Measurements from ENCODE around the gene ZFHX3.

Gene ZFHX3

GRCh38 chr16:72956124-72957064, 91.5 kb downstream of the ZFHX3 start:
- H3K36me3 ChIP-seq (ENCODE audit: insufficient read depth, low read length) = peaks cover 41% of the 10 kb centered on the region

GRCh38 chr16:72952811-72953271, 95.1 kb downstream of the ZFHX3 start:
- no peak overlapping the region for H3K4me3 ChIP-seq (ENCODE audit: low read length)
- peaks cover 28% of the 10 kb centered on the region for H3K36me3 ChIP-seq (ENCODE audit: insufficient read depth, low read length)
- H3K4me1 ChIP-seq (ENCODE audit: insufficient read depth, low read length) = peaks cover 28% of the 10 kb centered on the region
- H2AFZ ChIP-seq (ENCODE audit: low read depth, low read length) = no peak overlapping the region
- peaks cover 11% of the 10 kb centered on the region for H3K9me3 ChIP-seq (ENCODE audit: low read length)
- no peaks in the 10 kb centered on the region for H3K27me3 ChIP-seq (ENCODE audit: insufficient read depth, low read length)

More at GRCh38 chr16:72956124-72957064, 91.5 kb downstream of the ZFHX3 start:
- peaks cover 33% of the 10 kb centered on the region for H3K9me3 ChIP-seq (ENCODE audit: low read length)
- H3K4me1 ChIP-seq (ENCODE audit: insufficient read depth, low read length) = peaks cover 18% of the 10 kb centered on the region
- no peaks in the 10 kb centered on the region for H3K27me3 ChIP-seq (ENCODE audit: insufficient read depth, low read length)
- no peak overlapping the region for H2AFZ ChIP-seq (ENCODE audit: low read depth, low read length)
- no peak overlapping the region for H3K4me3 ChIP-seq (ENCODE audit: low read length)

GRCh38 chr16:72952404-72952803, 95.5 kb downstream of the ZFHX3 start:
- peaks cover 24% of the 10 kb centered on the region for H3K36me3 ChIP-seq (ENCODE audit: insufficient read depth, low read length)
- H2AFZ ChIP-seq (ENCODE audit: low read depth, low read length) = no peak overlapping the region
- no peaks in the 10 kb centered on the region for H3K27me3 ChIP-seq (ENCODE audit: insufficient read depth, low read length)
- peaks cover 8% of the 10 kb centered on the region for H3K9me3 ChIP-seq (ENCODE audit: low read length)
- peaks cover 32% of the 10 kb centered on the region for H3K4me1 ChIP-seq (ENCODE audit: insufficient read depth, low read length)
- H3K4me3 ChIP-seq (ENCODE audit: low read length) = no peak overlapping the region

GRCh38 chr16:72951916-72952315, 96.0 kb downstream of the ZFHX3 start:
- H3K36me3 ChIP-seq (ENCODE audit: insufficient read depth, low read length) = peaks cover 20% of the 10 kb centered on the region
- no peak overlapping the region for H3K4me3 ChIP-seq (ENCODE audit: low read length)
- no peaks in the 10 kb centered on the region for H3K27me3 ChIP-seq (ENCODE audit: insufficient read depth, low read length)
- H2AFZ ChIP-seq (ENCODE audit: low read depth, low read length) = no peak overlapping the region
- H3K4me1 ChIP-seq (ENCODE audit: insufficient read depth, low read length) = peaks cover 37% of the 10 kb centered on the region
- H3K9me3 ChIP-seq (ENCODE audit: low read length) = peaks cover 4% of the 10 kb centered on the region

GRCh38 chr16:72950669-72951068, 97.3 kb downstream of the ZFHX3 start:
- H3K4me3 ChIP-seq (ENCODE audit: low read length) = no peak overlapping the region
- peaks cover 4% of the 10 kb centered on the region for H3K9me3 ChIP-seq (ENCODE audit: low read length)
- H3K36me3 ChIP-seq (ENCODE audit: insufficient read depth, low read length) = peaks cover 13% of the 10 kb centered on the region
- no peaks in the 10 kb centered on the region for H3K27me3 ChIP-seq (ENCODE audit: insufficient read depth, low read length)
- peaks cover 46% of the 10 kb centered on the region for H3K4me1 ChIP-seq (ENCODE audit: insufficient read depth, low read length)
- no peak overlapping the region for H2AFZ ChIP-seq (ENCODE audit: low read depth, low read length)

- peaks cover 22% of the 10 kb centered on the region for H3K36me3 ChIP-seq (ENCODE audit: insufficient read depth, low read length)
- H3K4me1 ChIP-seq (ENCODE audit: insufficient read depth, low read length) = peaks cover 40% of the 10 kb centered on the region
- no peak overlapping the region for H2AFZ ChIP-seq (ENCODE audit: low read depth, low read length)
- no peak overlapping the region for H3K4me3 ChIP-seq (ENCODE audit: low read length)
- no peaks in the 10 kb centered on the region for H3K27me3 ChIP-seq (ENCODE audit: insufficient read depth, low read length)
- H3K9me3 ChIP-seq (ENCODE audit: low read length) = peaks cover 6% of the 10 kb centered on the region
These were observed 99.6 kb downstream of the ZFHX3 start for GRCh38 chr16:72948238-72948829.

- H3K9me3 ChIP-seq (ENCODE audit: low read length) = peaks cover 6% of the 10 kb centered on the region
- peaks cover 33% of the 10 kb centered on the region for H3K4me1 ChIP-seq (ENCODE audit: insufficient read depth, low read length)
- H3K4me3 ChIP-seq (ENCODE audit: low read length) = no peak overlapping the region
- H3K36me3 ChIP-seq (ENCODE audit: insufficient read depth, low read length) = peaks cover 25% of the 10 kb centered on the region
- H2AFZ ChIP-seq (ENCODE audit: low read depth, low read length) = no peak overlapping the region
- no peaks in the 10 kb centered on the region for H3K27me3 ChIP-seq (ENCODE audit: insufficient read depth, low read length)
These were observed 100.3 kb downstream of the ZFHX3 start for GRCh38 chr16:72947379-72948237.

- Histone ChIP-seq H3K9me3 (ENCODE audit: low read length) (peaks cover 6% of the 10 kb centered on the region), H3K27me3 (ENCODE audit: insufficient read depth, low read length) (no peaks in the 10 kb centered on the region), H2AFZ (ENCODE audit: low read depth, low read length) (no peak overlapping the region), H3K4me1 (ENCODE audit: insufficient read depth, low read length) (peaks cover 28% of the 10 kb centered on the region), H3K36me3 (ENCODE audit: insufficient read depth, low read length) (peaks cover 28% of the 10 kb centered on the region), H3K4me3 (ENCODE audit: low read length) (no peak overlapping the region)
These were observed 101.3 kb downstream of the ZFHX3 start for GRCh38 chr16:72946474-72947194.

GRCh38 chr16:72946063-72946462, 101.9 kb downstream of the ZFHX3 start:
- Histone ChIP-seq H3K9me3 (ENCODE audit: low read length) (peaks cover 6% of the 10 kb centered on the region), H3K27me3 (ENCODE audit: insufficient read depth, low read length) (no peaks in the 10 kb centered on the region), H3K36me3 (ENCODE audit: insufficient read depth, low read length) (peaks cover 28% of the 10 kb centered on the region), H3K4me1 (ENCODE audit: insufficient read depth, low read length) (peaks cover 28% of the 10 kb centered on the region), H2AFZ (ENCODE audit: low read depth, low read length) (no peak overlapping the region), H3K4me3 (ENCODE audit: low read length) (no peak overlapping the region)

GRCh38 chr16:72945611-72946010, 102.3 kb downstream of the ZFHX3 start:
- no peak overlapping the region for H2AFZ ChIP-seq (ENCODE audit: low read depth, low read length)
- peaks cover 6% of the 10 kb centered on the region for H3K9me3 ChIP-seq (ENCODE audit: low read length)
- peaks cover 26% of the 10 kb centered on the region for H3K36me3 ChIP-seq (ENCODE audit: insufficient read depth, low read length)
- no peak overlapping the region for H3K4me3 ChIP-seq (ENCODE audit: low read length)
- H3K4me1 ChIP-seq (ENCODE audit: insufficient read depth, low read length) = peaks cover 28% of the 10 kb centered on the region
- H3K27me3 ChIP-seq (ENCODE audit: insufficient read depth, low read length) = no peaks in the 10 kb centered on the region

- peaks cover 2% of the 10 kb centered on the region for H3K9me3 ChIP-seq (ENCODE audit: low read length)
- no peaks in the 10 kb centered on the region for H3K27me3 ChIP-seq (ENCODE audit: insufficient read depth, low read length)
- peaks cover 28% of the 10 kb centered on the region for H3K4me1 ChIP-seq (ENCODE audit: insufficient read depth, low read length)
- peaks cover 22% of the 10 kb centered on the region for H3K36me3 ChIP-seq (ENCODE audit: insufficient read depth, low read length)
- H2AFZ ChIP-seq (ENCODE audit: low read depth, low read length) = no peak overlapping the region
- H3K4me3 ChIP-seq (ENCODE audit: low read length) = no peak overlapping the region
These were observed 103.0 kb downstream of the ZFHX3 start for GRCh38 chr16:72944757-72945485.

- Histone ChIP-seq H3K4me1 (ENCODE audit: insufficient read depth, low read length) (peaks cover 10% of the 10 kb centered on the region), H2AFZ (ENCODE audit: low read depth, low read length) (no peak overlapping the region), H3K4me3 (ENCODE audit: low read length) (no peak overlapping the region), H3K27me3 (ENCODE audit: insufficient read depth, low read length) (no peaks in the 10 kb centered on the region), H3K36me3 (ENCODE audit: insufficient read depth, low read length) (peaks cover 25% of the 10 kb centered on the region), H3K9me3 (ENCODE audit: low read length) (peaks cover 2% of the 10 kb centered on the region)
These were observed 105.9 kb downstream of the ZFHX3 start for GRCh38 chr16:72942021-72942420.

Measured in neuron (in vitro differentiated cells).